ENCODE results near the gene CDCA8. TPM values are rescaled to one million over a fixed set of nuclear protein-coding genes. Genes with fewer than 3 reads are reported as not detected.
A peak's percentile ranks its signal among the peaks of the same experiment; 100 is the strongest.

The CDCA8 gene
- total RNA-seq, 2 donors from 2014 or later: 29.8 to 60.4 TPM

DNA sequence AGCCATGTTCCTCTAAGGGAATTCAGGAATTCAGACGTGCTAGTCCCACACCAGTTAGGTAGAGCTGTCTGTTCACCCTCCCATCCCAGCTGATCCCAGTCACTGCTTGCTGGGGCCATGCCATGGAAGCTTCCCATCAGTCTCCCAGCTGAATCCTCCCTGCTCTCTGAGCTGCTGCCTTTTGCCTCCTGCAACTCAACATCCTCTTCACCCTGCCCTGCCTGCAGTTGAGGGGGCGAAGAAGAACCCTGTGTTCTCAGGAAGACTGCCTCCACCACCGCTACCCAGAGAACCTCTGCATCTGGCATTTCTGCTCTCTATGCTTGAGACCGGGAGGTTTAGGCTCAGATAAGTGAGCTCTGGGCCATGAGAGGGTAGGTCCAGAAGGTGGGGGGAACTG is 16.2 kb downstream of the CDCA8 start:
- ATAC-seq (no peak), DNase-seq (ENCODE audit: low spot score) (no peak)
- Mint-ChIP-seq H3K27ac (peak overlapping the region in 1 of 2 donors; percentile 48), H3K4me3 (no peak overlapping the region), H3K36me3 (peaks cover 14% of the 10 kb centered on the region), H3K9me3 (no peaks in the 10 kb centered on the region), H3K27me3 (no peaks in the 10 kb centered on the region), H3K4me1 (ENCODE audit: low read depth in 2 of 2) (no peaks in the 10 kb centered on the region)

GRCh38 chr1:37714226-37714625 is 21.9 kb downstream of the CDCA8 start:
- Mint-ChIP-seq H3K4me3 (no peak overlapping the region), H3K9me3 (no peaks in the 10 kb centered on the region), H3K36me3 (peaks cover under 1% of the 10 kb centered on the region), H3K4me1 (ENCODE audit: low read depth in 2 of 2) (no peaks in the 10 kb centered on the region), H3K27me3 (no peaks in the 10 kb centered on the region), H3K27ac (no peak overlapping the region)
- DNase-seq (ENCODE audit: low spot score): no peak
- ATAC-seq: no peak

- DNase-seq (ENCODE audit: low spot score) (no peak), ATAC-seq (no peak)
- no peaks in the 10 kb centered on the region for H3K27me3 Mint-ChIP-seq
- H3K9me3 Mint-ChIP-seq: no peaks in the 10 kb centered on the region
- H3K36me3 Mint-ChIP-seq: no peaks in the 10 kb centered on the region
- H3K4me1 Mint-ChIP-seq (ENCODE audit: low read depth in 2 of 2): no peaks in the 10 kb centered on the region
- no peak overlapping the region for H3K27ac Mint-ChIP-seq
- no peak overlapping the region for H3K4me3 Mint-ChIP-seq
Measured at GRCh38 chr1:37714689-37715088, 22.4 kb downstream of the CDCA8 start.

GRCh38 chr1:37716321-37716720 is 24.0 kb downstream of the CDCA8 start:
- H3K4me3 Mint-ChIP-seq: no peak overlapping the region
- ATAC-seq (no peak), DNase-seq (ENCODE audit: low spot score) (no peak)
- no peak overlapping the region for H3K27ac Mint-ChIP-seq
- H3K36me3 Mint-ChIP-seq: no peaks in the 10 kb centered on the region
- no peaks in the 10 kb centered on the region for H3K4me1 Mint-ChIP-seq (ENCODE audit: low read depth in 2 of 2)
- no peaks in the 10 kb centered on the region for H3K9me3 Mint-ChIP-seq
- no peaks in the 10 kb centered on the region for H3K27me3 Mint-ChIP-seq

GRCh38 chr1:37717631-37718030 is 25.3 kb downstream of the CDCA8 start:
- H3K4me3 Mint-ChIP-seq: no peak overlapping the region

GRCh38 chr1:37718181-37718900 is 26.0 kb downstream of the CDCA8 start:
- DNase-seq (ENCODE audit: low spot score): no peak
- no peaks in the 10 kb centered on the region for H3K4me1 Mint-ChIP-seq (ENCODE audit: low read depth in 2 of 2)
- no peaks in the 10 kb centered on the region for H3K9me3 Mint-ChIP-seq
- H3K27me3 Mint-ChIP-seq: no peaks in the 10 kb centered on the region
- no peak for ATAC-seq
- no peak overlapping the region for H3K27ac Mint-ChIP-seq
- H3K36me3 Mint-ChIP-seq: no peaks in the 10 kb centered on the region
- H3K4me3 Mint-ChIP-seq: no peak overlapping the region

More at GRCh38 chr1:37717631-37718030, 25.3 kb downstream of the CDCA8 start:
- H3K4me1 Mint-ChIP-seq (ENCODE audit: low read depth in 2 of 2): no peaks in the 10 kb centered on the region
- no peaks in the 10 kb centered on the region for H3K9me3 Mint-ChIP-seq
- no peak for ATAC-seq
- no peak overlapping the region for H3K27ac Mint-ChIP-seq
- no peak for DNase-seq (ENCODE audit: low spot score)
- no peaks in the 10 kb centered on the region for H3K27me3 Mint-ChIP-seq
- no peaks in the 10 kb centered on the region for H3K36me3 Mint-ChIP-seq

DNA sequence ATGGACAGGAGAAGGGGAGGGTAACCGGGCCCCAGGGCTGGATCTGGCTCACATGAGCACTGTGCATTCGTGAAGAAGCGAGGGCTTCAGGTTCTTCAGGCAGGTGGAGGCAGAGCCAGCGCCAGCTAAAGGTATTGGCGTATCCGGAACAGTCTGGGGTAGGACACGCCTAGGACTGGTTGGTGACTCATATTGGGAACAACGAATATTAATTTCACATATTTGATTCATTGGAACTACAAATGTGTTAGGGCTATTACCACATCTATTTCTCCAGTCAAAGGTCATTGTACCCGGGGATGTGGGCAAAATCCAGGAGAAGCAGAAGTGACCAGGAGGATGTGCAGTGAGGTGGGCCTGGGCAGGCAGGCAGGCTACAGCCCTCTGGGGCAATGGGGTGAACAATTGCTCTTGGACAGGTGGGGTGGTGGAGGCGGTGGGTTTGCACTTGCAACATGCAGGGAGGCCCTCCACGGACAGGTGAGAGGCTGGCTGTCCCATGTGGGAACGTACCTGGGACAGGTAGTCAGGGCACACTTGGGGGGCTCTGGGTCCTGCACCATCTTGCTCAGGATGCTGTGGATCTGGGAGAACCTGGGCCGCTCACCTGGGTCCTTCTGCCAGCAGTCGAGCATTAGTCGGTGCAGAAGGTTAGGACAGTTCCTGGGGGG is 26.7 kb downstream of the CDCA8 start:
- no peak for ATAC-seq
- no peaks in the 10 kb centered on the region for H3K36me3 Mint-ChIP-seq
- H3K27me3 Mint-ChIP-seq: peaks cover 3 to 5% of the 10 kb centered on the region in 2 donors
- H3K27ac Mint-ChIP-seq: no peak overlapping the region
- H3K4me3 Mint-ChIP-seq: no peak overlapping the region
- no peaks in the 10 kb centered on the region for H3K4me1 Mint-ChIP-seq (ENCODE audit: low read depth in 2 of 2)
- no peak for DNase-seq (ENCODE audit: low spot score)
- no peaks in the 10 kb centered on the region for H3K9me3 Mint-ChIP-seq

- Mint-ChIP-seq H3K27ac (no peak overlapping the region), H3K9me3 (no peaks in the 10 kb centered on the region), H3K27me3 (peaks cover 8 to 12% of the 10 kb centered on the region in 2 donors), H3K4me1 (ENCODE audit: low read depth in 2 of 2) (no peaks in the 10 kb centered on the region), H3K4me3 (no peak overlapping the region), H3K36me3 (no peaks in the 10 kb centered on the region)
- no peak for DNase-seq (ENCODE audit: low spot score)
- ATAC-seq: no peak
Measured at GRCh38 chr1:37719572-37720195, 27.4 kb downstream of the CDCA8 start.

- peaks cover 12 to 20% of the 10 kb centered on the region in 2 donors for H3K27me3 Mint-ChIP-seq
- no peak overlapping the region for H3K27ac Mint-ChIP-seq
- H3K9me3 Mint-ChIP-seq: no peaks in the 10 kb centered on the region
- H3K4me1 Mint-ChIP-seq (ENCODE audit: low read depth in 2 of 2): no peaks in the 10 kb centered on the region
- ATAC-seq (no peak), DNase-seq (ENCODE audit: low spot score) (no peak)
- H3K36me3 Mint-ChIP-seq: no peaks in the 10 kb centered on the region
- no peak overlapping the region for H3K4me3 Mint-ChIP-seq
Measured at GRCh38 chr1:37720231-37721130, 28.2 kb downstream of the CDCA8 start.

DNA sequence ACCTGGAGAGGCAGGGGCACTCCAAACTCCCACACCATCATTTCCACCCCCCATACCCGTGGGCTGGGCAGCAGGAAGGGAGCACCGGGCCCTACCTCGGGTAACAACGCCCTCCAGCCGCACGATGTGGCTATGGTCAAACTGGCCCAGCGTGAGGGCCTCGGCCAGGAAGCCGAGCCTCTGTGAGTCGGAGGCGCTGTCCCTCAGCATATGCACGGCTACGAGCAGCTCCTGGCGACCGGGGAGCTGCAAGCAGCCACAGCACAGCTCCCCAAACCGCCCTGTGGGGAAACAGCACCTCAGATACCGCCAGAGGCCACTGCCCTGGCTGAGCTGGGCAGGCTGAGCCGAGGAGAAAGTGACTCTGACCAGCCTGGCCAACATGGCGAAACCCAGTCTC is 29.2 kb downstream of the CDCA8 start:
- DNase-seq (ENCODE audit: low spot score): no peak
- H3K9me3 Mint-ChIP-seq: no peaks in the 10 kb centered on the region

DNA sequence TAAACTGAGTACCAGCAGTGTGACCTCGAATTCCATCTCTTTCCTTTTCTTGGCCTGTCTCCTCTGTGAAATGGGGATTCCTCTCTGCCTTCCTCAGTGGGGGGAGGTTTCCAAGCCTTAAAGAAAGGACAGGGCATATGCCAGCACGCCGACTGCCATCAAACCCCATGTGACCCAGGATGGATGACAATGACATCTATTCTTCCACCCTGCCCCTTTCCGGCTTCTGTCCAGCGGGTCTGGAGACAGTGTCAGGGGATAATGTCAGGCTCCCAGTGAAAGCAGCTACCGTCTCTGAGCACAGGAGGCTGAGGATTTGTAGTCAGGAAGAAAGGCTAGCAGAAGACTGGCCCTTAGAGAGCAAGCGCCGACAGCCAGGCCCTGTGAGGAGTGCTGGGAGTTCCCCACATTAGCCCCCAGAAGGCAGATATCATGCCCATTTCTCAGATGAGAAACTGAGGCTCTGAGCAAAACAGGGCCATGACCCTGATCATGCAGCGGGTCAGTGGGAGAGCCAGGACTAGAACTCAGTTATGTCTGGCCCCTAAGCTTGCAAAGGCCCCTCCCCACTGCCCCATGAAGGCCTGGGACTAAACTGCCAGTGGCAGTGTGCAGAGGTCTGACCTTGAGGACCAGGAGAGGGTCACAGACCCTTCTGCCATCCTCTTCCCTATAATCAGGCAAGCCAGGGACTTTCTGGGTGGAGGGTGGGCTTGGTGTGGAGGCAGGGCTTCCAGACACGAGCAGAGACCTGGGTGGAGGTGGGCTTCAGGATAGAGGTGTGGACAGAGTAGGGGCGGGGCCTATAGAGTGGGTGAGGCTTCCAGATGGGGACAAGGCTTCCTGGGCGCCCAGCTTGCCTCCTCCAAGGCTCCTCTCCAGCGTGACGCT is 30.1 kb downstream of the CDCA8 start:
- H3K4me1 Mint-ChIP-seq (ENCODE audit: low read depth in 2 of 2): no peaks in the 10 kb centered on the region
- no peaks in the 10 kb centered on the region for H3K9me3 Mint-ChIP-seq
- ATAC-seq: no peak
- no peak overlapping the region for H3K4me3 Mint-ChIP-seq
- peaks cover 18 to 23% of the 10 kb centered on the region in 2 donors for H3K27me3 Mint-ChIP-seq
- no peaks in the 10 kb centered on the region for H3K36me3 Mint-ChIP-seq
- DNase-seq (ENCODE audit: low spot score): no peak
- no peak overlapping the region for H3K27ac Mint-ChIP-seq

More for the DNA sequence above, 29.2 kb downstream of the CDCA8 start:
- Mint-ChIP-seq H3K4me1 (ENCODE audit: low read depth in 2 of 2) (no peaks in the 10 kb centered on the region), H3K4me3 (no peak overlapping the region), H3K27ac (no peak overlapping the region), H3K27me3 (peaks cover 17 to 23% of the 10 kb centered on the region in 2 donors), H3K36me3 (no peaks in the 10 kb centered on the region)
- no peak for ATAC-seq

DNA sequence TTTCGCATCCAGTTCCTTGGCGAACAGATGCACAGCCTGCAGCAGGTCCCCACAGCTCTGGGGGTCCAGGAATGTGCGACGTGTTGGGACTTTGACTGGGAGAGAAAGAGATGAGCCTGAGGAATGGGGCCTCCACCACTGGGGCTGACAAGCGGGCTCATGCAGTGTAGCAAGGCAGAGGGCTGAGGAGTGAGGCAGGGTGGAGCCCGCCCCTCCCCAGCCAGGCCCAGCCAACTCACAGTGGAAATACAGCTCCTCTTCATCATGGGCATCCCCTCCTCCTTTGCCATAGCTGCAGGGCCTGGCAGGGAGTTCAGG is 30.7 kb downstream of the CDCA8 start:
- no peaks in the 10 kb centered on the region for H3K9me3 Mint-ChIP-seq
- DNase-seq (ENCODE audit: low spot score) (no peak), ATAC-seq (no peak)
- H3K36me3 Mint-ChIP-seq: no peaks in the 10 kb centered on the region
- H3K27me3 Mint-ChIP-seq: peaks cover 24 to 29% of the 10 kb centered on the region in 2 donors
- no peak overlapping the region for H3K27ac Mint-ChIP-seq
- H3K4me1 Mint-ChIP-seq (ENCODE audit: low read depth in 2 of 2): no peaks in the 10 kb centered on the region
- no peak overlapping the region for H3K4me3 Mint-ChIP-seq
